Right renal pelvis (tissue), 4 donors: ENCODE results near the gene KLB. TPM values are rescaled to one million over a fixed set of nuclear protein-coding genes. Genes with fewer than 3 reads are reported as not detected.

Source experiments
- DNase-seq, 4 donors: peaks; one replicate each; pipeline ENCODE4 v3.0.0-alpha.2; 2013; ENCODE audit warnings: low read depth in 4 of 4, low spot score in 3 of 4, missing footprints in 1 of 4
- polyA plus RNA-seq, 4 donors: library from polyadenylated mRNA; unstranded; fragments of 120-200 nt; gene quantifications; one replicate each; pipeline ENCODE4 v1.2.1, GENCODE V29; 2013; ENCODE audit not compliant: insufficient read length in 4 of 4

Gene KLB
- polyA plus RNA-seq, 4 donors: 0.17 to 0.22 (median 0.19) TPM

DNA sequence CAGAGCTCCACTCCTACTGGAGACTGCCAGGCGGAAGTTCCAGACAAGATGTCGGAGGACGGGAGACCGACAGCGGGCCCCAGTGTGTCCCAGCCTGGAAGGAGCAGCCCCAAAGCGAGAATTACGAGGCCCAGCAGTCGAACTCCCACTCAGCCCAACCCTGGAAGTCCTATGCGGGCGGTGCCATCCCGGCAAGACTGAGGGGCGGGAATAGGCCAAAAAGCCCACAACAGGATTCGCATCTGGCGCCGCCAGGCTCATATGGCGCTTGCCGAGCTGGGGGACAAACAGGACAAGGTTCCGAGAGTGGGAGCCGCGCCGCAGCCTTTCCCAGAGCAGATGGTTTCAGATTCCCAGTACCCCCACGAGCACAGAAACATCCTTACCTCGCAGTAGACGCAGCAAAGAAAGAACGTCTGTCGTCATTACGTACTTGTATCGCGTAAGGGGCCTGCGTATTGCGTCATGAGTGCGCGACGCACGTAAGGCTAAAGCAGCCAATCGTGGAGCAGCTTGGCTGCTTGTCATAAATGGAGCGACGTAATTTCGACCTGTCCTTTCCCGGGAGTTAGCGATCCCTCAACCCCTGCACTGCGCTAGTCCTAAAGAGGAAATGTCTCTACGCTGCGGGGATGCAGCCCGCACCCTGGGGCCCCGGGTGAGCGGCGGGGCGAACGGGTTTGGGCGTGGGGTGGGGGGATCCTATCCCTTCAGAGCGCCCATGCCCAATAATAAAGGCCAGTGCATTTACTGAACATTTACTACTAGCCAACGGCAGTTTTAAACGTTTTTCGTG, 52.0 kb downstream of the KLB start, which contains the start of the genes LIAS and RPL9:
LIAS (plus strand) TSS at position 552 of the 796 bp plus-strand sequence; CDS start at position 614, 62 bp downstream.
RPL9 (minus strand) TSS at position 418 of the 796 bp plus-strand sequence. CDS start 483 bp downstream, outside the sequence.
- peak; percentile 96 to 99 (median 98) for DNase-seq

DNA sequence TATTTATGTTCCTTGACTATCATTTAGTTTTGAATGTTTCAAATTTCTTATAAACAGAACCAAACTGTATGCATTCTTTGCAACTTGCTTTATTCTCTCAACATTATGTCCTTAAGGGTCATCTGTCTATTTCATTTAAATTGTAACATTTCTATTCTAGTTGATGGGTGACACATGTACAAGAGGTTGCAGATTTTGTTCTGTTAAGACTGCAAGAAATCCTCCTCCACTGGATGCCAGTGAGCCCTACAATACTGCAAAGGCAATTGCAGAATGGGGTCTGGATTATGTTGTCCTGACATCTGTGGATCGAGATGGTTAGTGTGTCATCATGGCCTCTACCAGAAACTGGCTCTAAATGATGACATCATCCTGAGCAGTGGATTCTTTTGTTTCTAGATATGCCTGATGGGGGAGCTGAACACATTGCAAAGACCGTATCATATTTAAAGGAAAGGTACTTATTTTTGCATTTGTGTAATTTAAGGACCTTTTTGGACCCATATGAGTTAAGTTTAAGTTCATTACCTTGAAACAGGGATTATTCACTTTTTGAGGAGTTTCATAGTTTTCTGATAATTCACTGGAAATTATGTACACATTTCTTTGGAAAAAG, 58.3 kb downstream of the KLB start:
- DNase-seq: no peak

DNA sequence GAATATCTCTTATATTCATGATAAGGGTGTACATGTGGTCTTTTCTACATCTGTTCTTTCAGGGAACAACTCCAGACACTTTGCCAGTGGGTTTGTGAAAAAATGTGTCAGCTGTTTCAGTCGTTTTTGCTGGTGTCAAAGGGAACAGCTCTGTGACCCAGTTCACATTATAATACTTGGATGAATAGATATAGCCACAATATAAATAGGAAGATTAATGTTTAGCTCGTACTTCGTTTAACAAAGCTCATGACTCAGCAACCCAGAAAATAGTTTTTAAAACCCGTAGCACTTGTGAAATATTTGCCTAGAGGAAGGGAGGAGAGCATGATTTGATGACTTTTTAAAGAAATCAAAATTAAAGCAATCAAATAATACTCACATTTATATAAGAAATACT, 60.0 kb downstream of the KLB start:
- no peak for DNase-seq

DNA sequence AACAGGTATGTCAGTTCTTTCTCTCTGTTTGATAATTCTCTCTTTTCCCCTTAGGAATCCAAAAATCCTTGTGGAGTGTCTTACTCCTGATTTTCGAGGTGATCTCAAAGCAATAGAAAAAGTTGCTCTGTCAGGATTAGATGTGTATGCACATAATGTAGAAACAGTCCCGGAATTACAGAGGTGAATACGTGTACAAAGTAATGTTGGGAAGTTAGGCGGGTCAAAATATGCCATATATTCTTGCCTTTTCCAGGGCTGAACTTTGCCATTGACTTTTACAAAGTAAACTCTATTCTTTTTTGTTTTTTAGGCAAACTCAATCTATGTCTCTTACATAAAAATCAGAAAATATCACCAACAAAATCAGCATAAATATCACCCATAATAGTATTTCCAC, 60.7 kb downstream of the KLB start:
- no peak for DNase-seq

DNA sequence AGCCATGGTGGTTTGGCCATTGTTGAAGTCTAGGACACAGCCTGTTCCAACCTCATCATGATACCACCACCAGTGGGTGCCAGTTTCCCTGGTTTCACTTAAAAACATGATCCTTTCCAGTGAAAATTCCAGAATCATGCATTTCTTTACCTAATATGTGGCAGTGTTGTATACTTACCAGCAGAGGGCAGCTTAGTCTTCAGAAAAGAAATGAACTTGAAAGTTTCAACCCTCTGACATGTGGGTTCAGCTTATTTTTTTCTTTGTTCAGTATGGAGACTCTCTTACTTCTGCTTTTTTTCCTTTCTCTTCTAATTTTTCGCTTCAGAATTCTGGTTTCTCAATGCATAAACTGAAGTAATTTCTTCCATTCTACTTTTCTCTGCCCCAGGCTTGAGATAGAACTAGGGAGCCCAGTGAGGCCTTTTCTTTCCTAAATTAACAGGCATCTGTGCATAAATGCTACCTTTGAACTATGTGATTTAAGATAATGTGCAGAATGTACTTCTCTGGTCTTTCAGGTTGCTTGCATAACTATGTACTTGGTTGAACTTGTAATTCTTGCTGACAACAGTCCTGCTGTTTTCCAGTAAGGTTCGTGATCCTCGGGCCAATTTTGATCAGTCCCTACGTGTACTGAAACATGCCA, 62.8 kb downstream of the KLB start:
- peak in 3 of 4 donors; percentile 38 to 74 (median 69) for DNase-seq

DNA sequence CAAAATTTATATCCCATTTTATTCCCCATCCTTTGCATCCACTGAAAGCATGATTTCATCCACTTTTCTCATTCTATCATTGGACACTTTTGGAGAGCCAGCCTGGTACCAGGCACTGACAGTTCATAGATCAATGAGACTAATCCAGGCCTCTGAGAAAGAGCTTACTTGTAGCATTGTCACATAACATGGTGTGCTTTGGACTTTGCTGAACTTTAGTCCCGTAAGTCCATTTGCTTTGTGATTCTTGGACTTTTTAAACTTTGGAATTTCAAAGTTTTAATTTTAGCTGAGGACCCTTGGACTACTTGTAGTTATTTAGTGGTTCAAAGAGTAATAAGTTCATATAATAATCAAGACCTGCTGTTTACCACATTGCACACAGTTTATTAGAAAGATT, 63.7 kb downstream of the KLB start:
- DNase-seq: no peak

DNA sequence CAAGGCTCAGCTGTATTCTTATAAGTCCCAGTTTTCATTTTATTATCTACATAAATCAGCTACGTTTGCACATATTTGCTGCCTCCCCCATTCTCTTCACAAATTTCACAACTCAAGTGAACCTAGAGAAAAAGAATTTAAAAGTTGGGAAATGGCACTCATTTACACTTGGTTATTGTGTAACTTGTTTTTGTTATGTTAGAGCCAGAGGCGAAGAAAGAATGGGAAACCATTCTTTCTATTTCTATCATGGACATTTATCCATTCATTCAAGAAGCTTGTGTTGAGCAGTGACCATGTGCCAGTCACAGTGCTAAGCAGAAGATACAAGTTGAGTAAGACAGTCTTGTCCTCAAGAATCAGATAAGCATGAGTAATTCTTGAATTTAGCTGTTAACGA, 65.7 kb downstream of the KLB start:
- no peak for DNase-seq

DNA sequence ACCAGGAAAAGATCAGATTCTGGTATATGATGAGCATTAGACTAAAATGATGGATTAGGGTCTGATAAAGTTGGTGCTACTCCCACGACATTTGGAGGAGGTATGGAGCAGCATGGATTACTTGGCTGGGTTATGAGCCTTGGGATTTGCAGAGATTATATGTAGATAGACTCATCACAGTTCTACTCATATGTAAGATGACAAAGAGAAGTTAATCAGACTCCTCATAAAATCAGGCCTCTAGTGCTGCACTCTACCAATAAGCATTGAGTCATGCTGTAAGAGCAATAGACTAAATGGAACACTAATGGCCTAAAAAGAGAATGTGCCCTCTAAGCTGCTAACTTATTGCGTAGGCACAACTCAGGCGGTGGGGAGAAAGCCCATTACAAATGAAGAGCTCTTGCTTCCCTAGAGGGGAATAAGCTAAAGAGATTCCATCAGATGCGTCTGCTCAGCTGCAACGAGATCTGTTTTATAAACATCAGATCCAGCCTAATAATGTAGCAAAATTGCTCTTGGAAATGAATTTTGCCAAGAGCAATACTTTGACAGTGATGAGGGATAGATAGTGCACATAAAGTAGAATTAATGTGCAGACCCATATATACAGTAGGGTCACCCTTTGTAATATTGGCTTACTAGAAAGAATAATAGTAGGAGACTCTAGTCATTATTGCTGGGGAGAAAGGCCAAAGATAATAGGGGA, 69.6 kb downstream of the KLB start:
- DNase-seq: no peak

DNA sequence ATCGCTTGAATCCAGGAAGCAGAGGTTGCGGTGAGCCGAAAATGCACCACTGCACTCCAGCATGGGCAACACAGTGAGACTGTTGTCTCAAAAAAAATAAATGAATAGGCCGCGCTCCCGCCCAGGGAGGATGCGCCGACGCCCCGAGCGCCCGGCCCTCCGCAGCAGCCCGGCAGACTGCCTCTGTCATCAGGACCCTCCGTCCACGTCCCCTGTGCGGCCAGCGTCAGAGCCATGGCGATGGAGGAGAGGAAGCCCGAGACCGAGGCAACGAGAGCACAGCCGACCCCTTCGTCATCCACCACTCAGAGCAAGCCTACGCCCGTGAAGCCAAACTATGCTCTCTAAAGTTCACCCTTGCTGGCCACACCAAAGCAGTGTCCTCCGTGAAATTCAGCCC, 73.5 kb downstream of the KLB start:
- DNase-seq: no peak

DNA sequence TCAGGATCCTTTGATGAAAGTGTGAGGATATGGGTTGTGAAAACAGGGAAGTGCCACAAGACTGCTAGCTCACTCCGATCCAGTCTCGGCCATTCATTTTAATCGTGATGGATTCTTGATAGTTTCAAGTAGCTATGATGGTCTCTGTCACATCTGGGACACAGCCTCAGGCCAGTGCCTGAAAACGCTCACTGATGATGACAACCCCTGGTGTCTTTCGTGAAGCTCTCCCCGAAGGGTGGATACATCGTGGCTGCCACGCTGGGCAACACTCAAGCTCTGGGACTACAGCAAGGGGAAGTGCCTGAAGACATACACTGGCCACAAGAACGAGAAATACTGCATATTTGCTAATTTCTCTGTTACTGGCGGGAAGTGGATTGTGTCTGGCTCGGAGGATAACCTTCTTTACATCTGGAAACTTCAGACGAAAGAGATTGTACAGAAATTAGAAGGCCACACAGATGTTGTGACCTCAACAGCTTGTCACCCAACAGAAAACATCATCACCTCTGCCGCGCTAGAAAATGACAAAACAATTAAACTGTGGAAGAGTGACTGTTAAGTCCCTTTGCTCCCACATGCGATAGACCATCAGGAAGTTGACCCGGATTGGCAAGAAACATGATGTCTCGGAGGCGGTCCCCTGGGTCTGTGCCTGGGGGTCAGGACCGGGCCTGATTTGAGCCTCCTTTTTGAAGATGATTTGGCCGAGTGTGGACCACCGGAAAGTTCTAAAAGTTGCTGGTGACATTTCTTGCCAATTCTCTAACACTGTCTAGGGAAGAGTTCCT, 74.4 kb downstream of the KLB start:
- DNase-seq: no peak

DNA sequence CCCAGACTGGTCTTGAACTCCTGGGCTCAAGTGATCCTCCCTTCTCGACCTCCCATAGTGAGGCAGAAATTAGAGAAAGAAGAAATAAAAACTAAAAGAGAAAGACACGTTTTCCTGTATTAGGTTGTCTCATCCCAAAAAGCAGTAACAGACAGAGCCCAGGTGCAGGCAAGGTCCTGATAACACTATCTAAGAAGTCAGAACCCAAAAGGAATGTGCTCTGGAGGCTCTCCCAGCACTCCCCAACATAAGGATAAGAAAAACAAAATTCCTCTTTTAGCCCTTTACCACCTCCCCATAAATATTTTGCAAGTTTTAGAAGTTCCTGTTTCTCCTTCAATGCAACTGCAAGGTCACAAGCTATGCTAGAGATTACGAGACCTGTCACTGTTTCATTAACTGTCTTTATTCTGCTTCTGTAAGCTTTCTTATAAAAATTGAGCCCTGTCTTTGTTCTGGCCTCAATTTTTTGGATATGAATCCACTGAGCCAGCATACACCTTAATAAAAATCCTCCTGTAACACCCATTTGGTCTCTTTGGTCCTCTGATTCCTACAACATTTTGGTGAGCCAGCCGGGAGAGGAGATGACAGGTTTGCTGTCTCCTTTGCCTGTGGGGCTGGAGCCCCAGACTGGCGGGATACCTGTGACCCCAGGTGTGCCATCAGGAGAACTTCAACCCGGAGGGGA, 78.0 kb downstream of the KLB start:
- no peak for DNase-seq

DNA sequence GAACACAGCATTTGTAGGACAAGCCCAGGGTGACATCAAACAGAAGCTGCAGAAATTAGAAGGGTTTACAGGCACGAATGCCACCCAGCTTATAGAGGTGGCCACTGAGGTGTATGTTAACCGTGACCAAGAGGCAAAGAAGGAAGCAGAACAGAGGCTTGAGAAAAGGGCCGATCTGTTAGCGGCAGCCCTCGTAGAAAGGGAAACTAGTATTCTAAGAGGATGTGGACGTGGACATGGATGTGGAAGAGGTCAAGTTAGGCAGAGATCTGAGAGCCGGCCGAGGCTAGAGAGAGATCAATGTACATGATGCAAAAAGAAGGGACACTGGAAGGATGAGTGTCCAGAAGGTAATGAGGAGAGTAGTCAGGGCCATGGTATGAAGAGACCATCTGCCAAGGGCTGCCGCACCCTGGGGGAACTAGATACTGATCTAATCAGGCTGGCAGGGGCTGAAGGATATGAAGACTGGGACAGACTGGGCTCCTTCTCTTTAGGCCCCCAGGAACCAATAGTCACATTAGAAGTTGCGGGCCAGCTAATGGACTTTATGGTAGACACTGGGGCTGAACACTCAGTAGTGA, 79.6 kb downstream of the KLB start:
- DNase-seq: no peak

DNA sequence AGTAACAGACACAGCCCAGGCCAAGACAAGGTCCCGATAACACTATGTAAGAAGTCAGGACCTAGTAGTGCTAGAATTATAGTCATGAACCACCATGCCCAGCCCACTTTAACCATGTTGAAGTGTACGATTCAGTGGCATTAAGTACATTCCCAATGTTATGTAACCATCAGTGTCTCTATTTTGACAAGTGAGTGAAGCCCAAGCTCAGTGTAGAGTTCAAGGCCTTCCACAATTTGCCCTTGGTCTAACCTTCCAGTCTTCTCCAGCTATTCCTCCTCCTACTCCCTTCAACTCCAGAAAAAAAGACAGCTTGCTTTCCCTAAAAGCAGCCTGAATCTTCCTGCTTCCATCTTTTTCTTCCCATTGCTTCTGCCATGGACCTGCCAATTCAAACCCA, 83.6 kb downstream of the KLB start:
- no peak for DNase-seq

DNA sequence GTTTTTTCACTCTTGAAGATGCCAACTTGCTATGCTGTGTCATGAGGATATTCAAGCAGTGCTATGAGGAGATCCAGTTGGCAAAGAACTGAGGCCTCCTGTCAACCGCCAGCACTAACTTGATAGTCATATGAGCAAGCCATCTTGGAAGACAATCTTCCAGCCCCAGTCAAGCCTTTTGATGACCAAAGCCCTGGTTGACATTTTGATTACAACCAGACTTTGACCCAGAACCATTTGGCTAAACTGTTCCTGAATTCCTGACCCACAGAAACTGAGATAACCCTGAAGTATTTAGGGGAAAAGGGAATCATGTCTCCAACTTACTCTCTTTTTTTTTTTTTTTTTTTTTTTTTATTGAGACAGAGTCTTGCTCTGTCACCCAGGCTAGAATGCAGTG, 87.6 kb downstream of the KLB start:
- no peak for DNase-seq

DNA sequence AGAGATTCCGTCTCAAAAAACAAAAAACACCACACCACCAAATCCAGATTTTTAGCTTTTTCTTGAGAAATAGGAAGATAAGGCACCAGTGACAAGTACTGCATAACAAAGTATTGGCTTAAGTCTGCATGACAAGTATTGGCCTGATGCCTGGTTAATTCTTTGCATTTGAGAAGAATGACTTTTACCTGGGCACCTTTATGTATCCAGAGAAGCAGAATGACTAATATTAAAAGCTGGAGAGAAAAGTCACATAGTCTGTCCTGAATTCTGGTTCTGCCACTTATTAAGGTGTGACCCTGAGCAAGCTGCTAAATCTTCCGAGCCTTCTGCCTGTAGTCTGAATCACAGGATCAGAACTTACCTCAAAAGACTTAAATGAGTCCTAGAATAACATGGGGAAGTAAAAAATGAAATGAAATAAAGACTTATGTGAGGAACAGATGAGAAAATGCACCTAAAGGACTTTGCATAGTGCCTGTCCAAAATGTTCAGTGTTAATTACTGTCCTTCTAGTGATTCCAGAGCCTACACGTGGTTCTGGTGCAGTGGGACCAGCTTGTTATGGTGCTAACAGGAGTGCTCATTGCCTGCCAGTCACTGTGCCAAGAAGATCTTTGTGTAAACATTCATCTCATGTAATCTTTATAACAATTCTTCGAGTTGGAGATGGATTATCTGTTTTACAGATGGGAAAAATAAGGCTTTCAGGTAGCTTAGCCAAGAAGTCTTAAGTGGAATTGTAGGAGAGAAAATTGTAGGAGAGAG, 88.9 kb downstream of the KLB start:
- DNase-seq: no peak

DNA sequence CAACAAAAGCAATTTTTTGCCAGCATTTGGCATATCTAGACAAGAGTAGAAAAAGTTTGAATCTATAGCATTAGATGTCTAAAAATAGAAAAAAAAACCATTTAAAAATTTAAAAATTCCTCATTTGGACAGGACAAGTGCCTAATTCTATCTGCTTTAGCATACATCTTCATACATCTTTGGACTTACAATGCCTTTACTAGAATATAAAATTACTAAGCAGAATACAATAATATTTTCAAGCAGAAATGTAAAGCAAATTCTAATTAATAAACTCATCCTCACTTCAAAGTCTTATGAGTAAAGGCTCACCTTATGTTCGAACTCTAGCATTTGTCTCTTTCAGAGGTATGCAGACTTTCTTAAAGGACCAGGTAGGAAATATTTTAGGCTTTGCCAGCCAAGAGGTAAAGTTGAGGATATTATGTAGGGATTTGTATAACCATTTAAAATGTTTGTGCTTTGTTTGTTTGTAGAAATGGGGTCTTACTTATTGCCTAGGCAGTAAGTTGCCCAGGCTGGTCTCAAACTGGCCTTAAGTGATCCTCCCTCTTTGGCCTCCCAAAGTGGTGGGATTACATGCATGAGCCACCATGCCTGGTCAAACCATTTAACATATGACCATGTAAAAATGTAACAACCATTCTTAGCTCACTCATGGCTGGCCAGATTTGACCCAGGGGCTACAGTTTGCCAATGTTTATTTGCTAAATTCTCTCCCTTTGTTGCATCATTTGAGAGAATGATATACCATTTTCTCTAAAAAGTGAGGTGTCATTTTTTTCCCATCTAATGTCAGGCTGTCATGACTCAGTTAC, 91.4 kb downstream of the KLB start:
- no peak for DNase-seq

DNA sequence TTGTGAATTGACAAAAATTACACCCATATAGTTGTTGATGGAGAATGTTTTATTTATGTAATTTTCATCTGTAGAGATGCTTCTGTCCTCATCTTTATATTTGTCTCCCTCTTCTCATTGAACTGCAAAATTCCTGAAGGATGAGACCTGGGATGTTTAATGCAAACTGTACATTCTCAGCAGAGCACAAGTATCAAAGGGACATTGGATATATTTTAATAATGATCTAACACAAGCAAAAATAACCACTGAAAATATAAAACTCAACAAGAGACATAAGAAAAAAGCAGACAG, 91.9 kb downstream of the KLB start:
- DNase-seq: no peak
